GM12891 (cell line): ENCODE data around the gene RIPK1.
"Not testable (repeated sequence)": the region's sequence is repeated elsewhere in the genome, so short reads cannot be mapped to it uniquely, and the experiment has no call there.

ENCODE experiments used
- DNase-seq: peaks from one replicate; pipeline ENCODE4 v3.0.0; 2011; ENCODE audit warnings: low spot score; ENCODE audit not compliant: insufficient read length
- FAIRE-seq: peaks from 2 replicates; lab custom pipeline; 2011; peaks lifted over from hg19 to GRCh38; lab: Jason Lieb, UNC
- PAX5 ChIP-seq: IDR thresholded peaks from 2 replicates; pipeline ENCODE4 v1.6.1; 2011; ENCODE audit warnings: low read length, moderate library complexity, mild to moderate bottlenecking; ENCODE audit not compliant: insufficient read depth, severe bottlenecking
- POLR2A ChIP-seq: IDR thresholded peaks from 2 replicates; pipeline ENCODE4 v1.6.1; 2011; ENCODE audit warnings: low read depth, low read length, control low read depth
- POLR2AphosphoS5 ChIP-seq: IDR thresholded peaks from 2 replicates; pipeline ENCODE4 v1.6.1; 2011; ENCODE audit warnings: low read depth, low read length, control low read depth
- POU2F2 ChIP-seq: IDR thresholded peaks from 2 replicates; pipeline ENCODE4 v1.6.1; 2011; ENCODE audit warnings: low read depth, mild to moderate bottlenecking, control low read depth, low read length, moderate library complexity
- SPI1 ChIP-seq: IDR thresholded peaks from 2 replicates; pipeline ENCODE4 v1.6.1; 2011; ENCODE audit warnings: low read depth, low read length, control low read depth
- TAF1 ChIP-seq: IDR thresholded peaks from 2 replicates; pipeline ENCODE4 v1.6.1; 2011; ENCODE audit warnings: low read depth, low read length, control low read depth

Gene RIPK1

GRCh38 chr6:3061501-3061941 lies 6.8 kb upstream of the RIPK1 start:
- TF ChIP-seq SPI1 (no peak), TAF1 (no peak), POLR2AphosphoS5 (no peak), POLR2A (no peak), PAX5 (no peak), POU2F2 (no peak)
- FAIRE-seq (no peak), DNase-seq (no peak)

DNA sequence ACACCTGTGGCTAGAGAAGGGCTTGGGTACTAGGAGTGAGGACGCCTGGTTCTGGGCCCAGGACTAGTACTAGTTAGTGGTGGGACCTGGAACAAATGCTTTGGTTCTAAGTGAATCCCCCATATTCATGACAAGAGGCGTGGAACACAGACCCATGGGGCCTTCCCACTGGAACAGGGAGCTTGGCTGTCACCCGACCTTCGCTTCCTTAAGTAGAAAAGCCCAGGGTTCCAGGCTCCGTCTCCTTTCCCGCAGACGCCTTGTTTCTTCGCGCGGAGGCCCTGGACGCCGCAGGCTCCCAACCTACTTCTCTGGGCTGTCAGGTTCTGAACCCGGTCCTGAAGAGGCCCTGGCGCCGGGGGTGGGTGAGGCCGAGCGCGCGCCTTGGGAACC lies 5.0 kb upstream of the RIPK1 start:
- FAIRE-seq, DNase-seq: not testable (repeated sequence)

DNA sequence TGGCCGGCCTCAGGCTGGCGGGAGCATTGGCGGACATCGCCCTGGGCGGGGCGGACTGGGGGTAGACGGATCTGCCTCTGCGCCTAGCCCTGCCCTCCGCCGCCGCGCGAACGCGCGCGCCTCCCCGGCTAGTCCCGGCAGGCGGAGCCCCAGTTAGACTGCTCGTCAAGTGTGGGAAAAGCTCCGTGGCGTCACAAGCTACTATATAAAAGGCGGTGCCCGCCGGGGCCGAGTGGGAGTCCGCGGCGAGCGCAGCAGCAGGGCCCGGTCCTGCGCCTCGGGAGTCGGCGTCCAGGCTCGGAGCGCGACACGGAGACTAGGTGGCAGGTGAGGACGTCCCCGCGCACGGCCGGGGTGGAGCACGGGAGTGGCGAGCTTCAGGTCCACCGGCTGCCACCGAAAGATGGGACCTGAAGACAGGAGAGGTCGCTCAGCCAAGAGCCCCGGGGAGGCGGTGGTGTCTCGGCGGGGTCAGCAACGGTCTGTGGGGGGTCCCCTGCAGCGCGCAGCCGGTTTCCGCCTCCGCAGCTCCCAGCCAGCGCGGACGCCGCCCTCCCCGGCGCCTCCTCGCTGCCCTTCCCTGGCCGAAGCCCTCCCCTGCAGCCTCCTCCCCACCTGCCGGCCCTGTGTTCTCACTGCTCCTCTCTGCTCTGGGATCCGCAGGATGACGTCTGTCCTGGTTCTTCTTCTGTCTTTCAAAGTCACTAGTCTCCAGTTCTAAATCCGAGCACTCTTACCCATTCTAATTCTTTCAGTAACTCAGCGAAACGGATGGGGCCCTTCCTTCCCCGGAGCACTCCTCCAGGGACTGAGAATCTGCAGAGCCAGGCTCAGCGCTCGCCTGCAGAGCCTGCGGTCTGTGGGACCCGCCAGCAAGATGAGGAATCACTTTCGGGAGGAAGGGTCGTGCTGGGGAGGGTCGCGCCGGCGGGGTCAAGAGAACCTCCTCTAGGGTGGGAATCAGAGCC lies 4.3 kb upstream of the RIPK1 start:
- FAIRE-seq, result no peak
- no peak for TF ChIP-seq TAF1
- TF ChIP-seq POLR2AphosphoS5, result no peak
- no peak for TF ChIP-seq SPI1
- TF ChIP-seq POU2F2, result no peak
- TF ChIP-seq PAX5, result no peak
- TF ChIP-seq POLR2A, result no peak
- DNase-seq, result peak; percentile 64

GRCh38 chr6:3071568-3071967 lies 3.3 kb downstream of the RIPK1 start:
- FAIRE-seq, result no peak
- DNase-seq, result no peak
- TF ChIP-seq POLR2A (no peak), SPI1 (no peak), POLR2AphosphoS5 (no peak), PAX5 (no peak)

DNA sequence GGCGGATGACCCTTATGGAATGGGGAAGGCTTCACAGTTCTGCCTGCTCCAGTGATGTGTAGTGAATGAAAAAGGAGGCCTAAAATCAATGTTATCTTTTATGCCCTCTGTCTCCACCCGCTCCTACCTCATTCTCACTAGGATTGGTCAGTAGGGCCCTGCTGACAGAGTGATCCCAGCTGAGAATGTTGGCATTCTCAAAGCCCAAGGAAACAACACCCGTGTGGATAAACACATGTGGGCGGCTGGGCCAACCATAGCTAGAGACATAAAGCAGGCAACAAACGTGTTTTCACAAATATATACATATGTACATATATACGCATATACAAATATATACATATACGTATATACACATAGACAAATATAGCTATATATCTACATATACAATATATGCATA lies 4.5 kb downstream of the RIPK1 start:
- FAIRE-seq (no peak), DNase-seq (no peak)
- no peak for TF ChIP-seq POLR2AphosphoS5
- TF ChIP-seq TAF1, result no peak
- TF ChIP-seq POU2F2, result no peak
- TF ChIP-seq SPI1, result no peak
- no peak for TF ChIP-seq POLR2A

DNA sequence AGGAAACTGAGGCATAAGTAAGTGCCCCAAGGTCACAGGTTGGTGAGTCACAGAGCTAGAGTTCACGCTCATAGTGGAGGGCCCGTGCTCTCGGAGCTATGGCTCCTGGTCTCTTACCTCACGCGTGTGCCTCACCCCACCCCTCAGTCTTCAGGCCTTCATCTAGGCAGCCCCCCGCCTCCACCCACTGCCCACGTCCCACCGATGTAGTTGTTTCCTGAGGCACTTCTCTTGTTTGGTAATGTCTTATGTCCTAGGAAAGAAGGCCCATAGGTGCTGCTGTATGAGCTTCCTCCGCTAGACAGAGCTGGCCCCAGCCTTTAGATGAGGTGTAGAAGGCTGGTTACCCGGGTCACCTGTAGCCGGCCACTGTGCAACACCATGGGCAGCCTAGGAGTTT lies 5.1 kb downstream of the RIPK1 start:
- FAIRE-seq, result no peak
- DNase-seq, result no peak
- no peak for TF ChIP-seq PAX5
- TF ChIP-seq POLR2A, result no peak
- no peak for TF ChIP-seq TAF1
- TF ChIP-seq POU2F2, result no peak
- no peak for TF ChIP-seq POLR2AphosphoS5
- no peak for TF ChIP-seq SPI1

DNA sequence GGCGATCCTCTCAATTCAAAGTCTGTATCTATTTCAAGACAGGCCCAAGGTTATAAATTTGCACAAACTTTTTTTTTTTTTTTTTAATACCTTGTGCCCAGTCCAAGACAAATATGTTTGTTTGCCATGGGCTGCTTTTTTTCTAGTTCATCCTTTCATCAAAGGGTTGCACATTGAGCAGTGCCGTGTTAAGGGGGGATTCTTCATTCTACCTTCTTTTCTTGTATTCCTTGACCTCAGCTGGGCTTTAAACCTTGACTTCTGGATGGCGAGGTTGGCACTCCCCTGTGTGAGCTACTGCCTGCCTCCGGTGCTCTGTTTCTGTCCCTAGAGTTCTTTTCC lies 7.4 kb downstream of the RIPK1 start:
- TF ChIP-seq PAX5 (no peak), SPI1 (no peak), TAF1 (no peak)
- no peak for FAIRE-seq
- no peak for DNase-seq

DNA sequence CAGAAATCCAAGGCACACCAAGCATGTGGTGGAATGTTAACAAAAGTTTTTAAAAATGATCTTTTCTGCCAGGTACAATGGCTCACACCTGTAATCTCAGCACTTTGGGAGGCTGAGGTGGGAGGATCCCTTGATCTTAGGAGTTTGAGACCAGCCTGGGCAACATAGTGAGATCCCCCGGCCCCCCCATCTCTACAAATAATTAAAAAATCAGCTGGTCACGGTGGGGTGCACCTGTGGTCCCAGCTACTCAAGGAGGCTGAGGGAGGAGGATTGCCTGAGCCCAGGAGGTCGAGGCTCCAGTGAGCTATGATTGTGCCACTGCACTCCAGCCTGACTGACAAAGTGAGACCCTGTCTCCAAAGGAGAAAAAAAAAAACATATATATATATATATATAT lies 8.0 kb downstream of the RIPK1 start:
- no peak for TF ChIP-seq SPI1
- TF ChIP-seq POLR2A, result no peak
- no peak for TF ChIP-seq TAF1
- TF ChIP-seq PAX5, result no peak
- TF ChIP-seq POU2F2, result no peak
- TF ChIP-seq POLR2AphosphoS5, result no peak
- DNase-seq (no peak), FAIRE-seq (no peak)

GRCh38 chr6:3077430-3077829 lies 9.1 kb downstream of the RIPK1 start:
- TF ChIP-seq POU2F2, result no peak
- peak; percentile 84 for TF ChIP-seq SPI1
- FAIRE-seq (no peak), DNase-seq (no peak)

DNA sequence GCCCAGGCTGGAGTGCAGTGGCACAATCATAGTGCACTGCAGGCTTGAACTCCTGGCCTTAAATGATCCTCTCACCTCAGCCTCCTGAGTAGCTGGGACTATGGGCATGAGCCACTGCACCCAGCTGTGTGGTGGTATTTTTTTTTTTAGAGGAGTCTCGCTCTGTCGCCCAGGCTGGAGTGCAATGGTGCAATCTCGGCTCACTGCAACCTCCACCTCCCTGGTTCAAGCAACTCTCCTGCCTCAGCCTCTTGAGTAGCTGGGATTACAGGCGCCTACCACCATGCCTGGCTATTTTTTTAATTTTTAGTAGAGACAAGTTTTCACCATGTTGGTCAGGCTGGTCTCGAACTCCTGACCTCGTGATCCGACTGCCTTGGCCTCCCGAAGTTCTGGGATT lies 10.7 kb downstream of the RIPK1 start:
- DNase-seq, FAIRE-seq: not testable (repeated sequence)

GRCh38 chr6:3079682-3080081 lies 11.4 kb downstream of the RIPK1 start:
- no peak for TF ChIP-seq SPI1
- no peak for TF ChIP-seq PAX5
- FAIRE-seq, result no peak
- no peak for DNase-seq
